ENCODE data around the gene BRPF3. TPM values are rescaled to one million over a fixed set of nuclear protein-coding genes. Genes with fewer than 3 reads are reported as not detected.

The BRPF3 gene
- total and polyA plus RNA-seq, 10 of the 15 experiments (the other 5 are each of a cell fraction or from before 2014, with no cell fraction given): 2.3 to 16.1 (median 6.7) TPM

DNA sequence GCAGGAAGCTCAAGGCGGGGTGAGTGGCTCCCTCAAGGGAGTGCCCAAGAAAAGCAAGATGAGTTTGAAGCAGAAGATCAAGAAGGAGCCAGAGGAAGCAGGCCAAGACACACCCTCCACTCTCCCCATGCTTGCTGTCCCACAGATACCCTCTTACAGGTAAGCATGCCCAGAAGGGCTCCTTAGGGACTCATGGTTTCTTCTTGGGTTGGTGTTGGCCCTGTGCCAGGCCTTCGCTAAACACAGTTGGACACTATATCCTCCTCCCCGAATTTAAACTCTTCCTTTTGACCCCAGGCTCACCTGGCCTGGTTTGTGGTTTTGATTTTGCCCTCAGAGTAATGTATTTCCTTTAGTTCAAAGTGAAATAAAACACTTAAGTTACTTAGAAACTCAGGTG, 5.1 kb downstream of the BRPF3 start (continued):
- no peak for TF ChIP-seq IRF4 (IDR thresholded peaks at IDR 0.05; ENCODE audit: low read depth, low read length)

GRCh38 chr6:36202101-36202500, 5.6 kb downstream of the BRPF3 start:
- H3K27ac ChIP-seq (ENCODE audit: control insufficient read depth, insufficient read depth): no peak overlapping the region
- intact Hi-C loops (cut with micrococcal nuclease; ENCODE audit: unreplicated experiment): no loop called here
- no peaks in the 10 kb centered on the region; the same call in 2 of the 3 replicates for H3K9me3 ChIP-seq (replicated peaks; ENCODE audit: control insufficient read depth, insufficient read depth, low read length)
- ChIA-PET SMC1A (ENCODE audit: uncharacterized antibody, unreplicated experiment) (interaction anchor here (2.5 kb wide), 1 partner anchor 70 kb away, joined by 10 read pairs; no protein-coding TSS in a partner anchor), RAD21 (ENCODE audit: unreplicated experiment) (no interaction called here), POLR2A (no interaction called here), CTCF (interaction anchor here (1.0 to 1.2 kb wide), 2 partner anchors 11 to 13 kb away, joined by 3 to 4 read pairs; no protein-coding TSS in a partner anchor)
- no peaks in the 10 kb centered on the region; the same call in 1 of the 2 replicates for H3K79me2 ChIP-seq (ENCODE audit: control insufficient read depth, insufficient read depth, low read length)
- no peaks in the 10 kb centered on the region for H4K20me1 ChIP-seq (ENCODE audit: control insufficient read depth, insufficient read depth)
- peaks cover 18% of the 10 kb centered on the region for H3K4me1 ChIP-seq (ENCODE audit: control insufficient read depth, insufficient read depth, low read length)
- no peak overlapping the region for H3K4me3 ChIP-seq
- no peak overlapping the region for H3K4me2 ChIP-seq (ENCODE audit: control insufficient read depth, insufficient read depth)
- in situ Hi-C loops (cut with MboI): no loop called here
- ATAC-seq (no peak), DNase-seq (ENCODE audit: low read depth, low spot score) (no peak), FAIRE-seq (no peak)
- peaks cover 7 to 13% of the 10 kb centered on the region in 2 experiments for H3K36me3 ChIP-seq (ENCODE audit: control insufficient read depth in 2 of 2, insufficient read depth in 2 of 2, low read length in 1 of 2)
- TF ChIP-seq SMARCA5 (IDR thresholded peaks at IDR 0.05) (no peak), CBX5 (IDR thresholded peaks at IDR 0.05; ENCODE audit: low read depth) (no peak), EZH2 (IDR thresholded peaks at IDR 0.05; ENCODE audit: borderline replicate concordance, control insufficient read depth, low read depth, low read length) (no peak), BHLHE40 (IDR thresholded peaks at IDR 0.05; ENCODE audit: borderline replicate concordance in 1 of 2, low read depth in 2 of 2, low read length in 1 of 2) (no peak), POLR2AphosphoS5 (IDR thresholded peaks at IDR 0.05; ENCODE audit: low read length) (no peak), ZSCAN29 (IDR thresholded peaks at IDR 0.05) (no peak), ZNF384 (IDR thresholded peaks at IDR 0.05; ENCODE audit: borderline replicate concordance, low read depth, low read length) (no peak), PML (IDR thresholded peaks at IDR 0.05; ENCODE audit: low read length) (no peak), FOXM1 (IDR thresholded peaks at IDR 0.05; ENCODE audit: low read depth, low read length) (no peak), CBX3 (IDR thresholded peaks at IDR 0.05; ENCODE audit: borderline replicate concordance, low read depth) (no peak), ZZZ3 (IDR thresholded peaks at IDR 0.05; ENCODE audit: control insufficient read depth, insufficient read length, low read depth) (no peak)
- TF ChIP-seq, protein P1, sequence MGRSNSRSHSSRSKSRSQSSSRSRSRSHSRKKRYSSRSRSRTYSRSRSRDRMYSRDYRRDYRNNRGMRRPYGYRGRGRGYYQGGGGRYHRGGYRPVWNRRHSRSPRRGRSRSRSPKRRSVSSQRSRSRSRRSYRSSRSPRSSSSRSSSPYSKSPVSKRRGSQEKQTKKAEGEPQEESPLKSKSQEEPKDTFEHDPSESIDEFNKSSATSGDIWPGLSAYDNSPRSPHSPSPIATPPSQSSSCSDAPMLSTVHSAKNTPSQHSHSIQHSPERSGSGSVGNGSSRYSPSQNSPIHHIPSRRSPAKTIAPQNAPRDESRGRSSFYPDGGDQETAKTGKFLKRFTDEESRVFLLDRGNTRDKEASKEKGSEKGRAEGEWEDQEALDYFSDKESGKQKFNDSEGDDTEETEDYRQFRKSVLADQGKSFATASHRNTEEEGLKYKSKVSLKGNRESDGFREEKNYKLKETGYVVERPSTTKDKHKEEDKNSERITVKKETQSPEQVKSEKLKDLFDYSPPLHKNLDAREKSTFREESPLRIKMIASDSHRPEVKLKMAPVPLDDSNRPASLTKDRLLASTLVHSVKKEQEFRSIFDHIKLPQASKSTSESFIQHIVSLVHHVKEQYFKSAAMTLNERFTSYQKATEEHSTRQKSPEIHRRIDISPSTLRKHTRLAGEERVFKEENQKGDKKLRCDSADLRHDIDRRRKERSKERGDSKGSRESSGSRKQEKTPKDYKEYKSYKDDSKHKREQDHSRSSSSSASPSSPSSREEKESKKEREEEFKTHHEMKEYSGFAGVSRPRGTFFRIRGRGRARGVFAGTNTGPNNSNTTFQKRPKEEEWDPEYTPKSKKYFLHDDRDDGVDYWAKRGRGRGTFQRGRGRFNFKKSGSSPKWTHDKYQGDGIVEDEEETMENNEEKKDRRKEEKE (IDR thresholded peaks at IDR 0.05): no peak
- TF ChIP-seq, protein P2, sequence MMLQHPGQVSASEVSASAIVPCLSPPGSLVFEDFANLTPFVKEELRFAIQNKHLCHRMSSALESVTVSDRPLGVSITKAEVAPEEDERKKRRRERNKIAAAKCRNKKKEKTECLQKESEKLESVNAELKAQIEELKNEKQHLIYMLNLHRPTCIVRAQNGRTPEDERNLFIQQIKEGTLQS (IDR thresholded peaks at IDR 0.05; ENCODE audit: borderline replicate concordance, extremely low read depth, low read depth, low read length): no peak
- TF ChIP-seq, protein P3, sequence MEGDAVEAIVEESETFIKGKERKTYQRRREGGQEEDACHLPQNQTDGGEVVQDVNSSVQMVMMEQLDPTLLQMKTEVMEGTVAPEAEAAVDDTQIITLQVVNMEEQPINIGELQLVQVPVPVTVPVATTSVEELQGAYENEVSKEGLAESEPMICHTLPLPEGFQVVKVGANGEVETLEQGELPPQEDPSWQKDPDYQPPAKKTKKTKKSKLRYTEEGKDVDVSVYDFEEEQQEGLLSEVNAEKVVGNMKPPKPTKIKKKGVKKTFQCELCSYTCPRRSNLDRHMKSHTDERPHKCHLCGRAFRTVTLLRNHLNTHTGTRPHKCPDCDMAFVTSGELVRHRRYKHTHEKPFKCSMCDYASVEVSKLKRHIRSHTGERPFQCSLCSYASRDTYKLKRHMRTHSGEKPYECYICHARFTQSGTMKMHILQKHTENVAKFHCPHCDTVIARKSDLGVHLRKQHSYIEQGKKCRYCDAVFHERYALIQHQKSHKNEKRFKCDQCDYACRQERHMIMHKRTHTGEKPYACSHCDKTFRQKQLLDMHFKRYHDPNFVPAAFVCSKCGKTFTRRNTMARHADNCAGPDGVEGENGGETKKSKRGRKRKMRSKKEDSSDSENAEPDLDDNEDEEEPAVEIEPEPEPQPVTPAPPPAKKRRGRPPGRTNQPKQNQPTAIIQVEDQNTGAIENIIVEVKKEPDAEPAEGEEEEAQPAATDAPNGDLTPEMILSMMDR (IDR thresholded peaks at IDR 0.05 in 2 of 3, conservative IDR thresholded peaks at IDR 0.05 in 1 of 3; ENCODE audit: control insufficient read depth in 2 of 3, extremely low read depth in 1 of 3, insufficient read depth in 1 of 3, low read depth in 3 of 3, low read length in 3 of 3): no peak
- BruUV-seq (replicated peaks): no TSS peak
- H3K9ac ChIP-seq (ENCODE audit: control insufficient read depth, insufficient read depth, low read length): no peak overlapping the region
- no peaks in the 10 kb centered on the region for H3K27me3 ChIP-seq (replicated peaks in 1 of 2; ENCODE audit: control insufficient read depth in 2 of 2, insufficient read depth in 2 of 2, low read length in 1 of 2)
- WGBS (ENCODE audit: insufficient coverage, insufficient replicate concordance, low lambda C conversion rate, missing lambda C conversion rate): 79% methylated on average over 4 of the region's 4 CpGs
- H2AFZ ChIP-seq (ENCODE audit: control insufficient read depth, low read depth, low read length): no peak overlapping the region

Data from GM12878 (cell line).